GM18868 (cell line): ENCODE measurements around the gene BOD1L1.

ENCODE experiments used
- ATAC-seq: cut with Tn5 transposase; IDR thresholded peaks from one replicate; pipeline ENCODE4 v1.9.1; 2021; ENCODE audit warnings: mild to moderate bottlenecking, moderate library complexity; ENCODE audit not compliant: unreplicated experiment

The BOD1L1 gene

DNA sequence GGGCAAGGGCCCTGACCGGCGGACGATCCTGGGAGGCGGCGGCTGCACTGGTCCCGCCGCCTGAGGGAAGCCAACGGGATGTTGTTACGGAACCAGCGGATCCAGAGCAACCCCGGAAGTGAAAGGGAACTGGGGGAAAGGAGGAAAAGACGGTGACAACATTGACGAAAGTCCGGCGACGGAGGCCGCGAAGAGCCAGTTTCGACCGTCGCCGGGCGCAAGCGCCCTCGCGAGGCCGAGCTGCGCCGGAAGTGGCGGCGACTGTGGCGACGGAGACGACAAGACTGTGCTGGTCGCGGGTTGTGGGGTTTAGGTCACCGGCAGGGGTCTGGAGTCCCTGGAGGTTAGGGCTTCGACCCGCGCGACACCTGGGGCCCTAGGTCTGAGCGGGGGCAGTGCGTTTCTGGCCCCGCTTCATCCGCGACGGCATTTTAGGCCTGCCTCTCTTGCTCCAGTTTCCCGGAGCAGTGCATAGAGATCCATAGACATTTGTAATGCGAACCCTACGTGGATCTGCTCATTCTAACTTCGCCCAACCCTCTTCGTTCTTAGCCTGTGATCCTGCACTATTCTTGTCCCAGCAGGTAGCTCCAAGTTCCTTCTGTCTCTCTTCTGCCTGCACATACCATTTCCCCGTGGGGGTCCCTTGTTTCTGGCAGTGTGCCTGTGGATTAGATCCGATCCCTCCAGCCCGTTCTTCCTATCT lies at the start of gene BOD1L1:
Gene BOD1L1 (minus strand): TSS at position 120 of the 706 bp plus-strand sequence. CDS start 138 bp downstream, outside the sequence.
- ATAC-seq: peak; percentile 91

DNA sequence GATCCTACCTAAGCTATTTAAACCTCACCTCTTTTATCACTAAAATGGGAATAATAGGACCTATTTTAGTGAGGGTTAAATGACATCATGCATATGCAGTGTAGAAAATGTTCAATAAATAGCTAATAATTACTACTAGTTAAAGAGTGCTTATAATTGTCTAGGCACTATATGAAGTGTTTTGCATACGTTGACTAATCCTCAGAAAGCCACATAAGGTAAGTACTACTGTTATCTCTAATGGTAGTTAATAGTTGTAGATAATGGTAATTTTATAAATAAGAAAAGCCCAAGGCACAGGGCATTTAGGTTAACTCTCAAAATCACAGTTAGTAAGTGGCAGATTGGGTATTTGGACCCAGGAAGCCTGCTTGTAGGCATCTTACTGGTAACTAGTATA lies 47.4 kb upstream of the BOD1L1 start:
- ATAC-seq: no peak

GRCh38 chr4:13673167-13673566 lies 45.6 kb upstream of the BOD1L1 start:
- ATAC-seq: no peak

- ATAC-seq: no peak
Measured at GRCh38 chr4:13670456-13671160, 43.1 kb upstream of the BOD1L1 start.

GRCh38 chr4:13665701-13666660 lies 38.5 kb upstream of the BOD1L1 start:
- no peak for ATAC-seq

- no peak for ATAC-seq
Measured at GRCh38 chr4:13659341-13660070, 32.0 kb upstream of the BOD1L1 start.

DNA sequence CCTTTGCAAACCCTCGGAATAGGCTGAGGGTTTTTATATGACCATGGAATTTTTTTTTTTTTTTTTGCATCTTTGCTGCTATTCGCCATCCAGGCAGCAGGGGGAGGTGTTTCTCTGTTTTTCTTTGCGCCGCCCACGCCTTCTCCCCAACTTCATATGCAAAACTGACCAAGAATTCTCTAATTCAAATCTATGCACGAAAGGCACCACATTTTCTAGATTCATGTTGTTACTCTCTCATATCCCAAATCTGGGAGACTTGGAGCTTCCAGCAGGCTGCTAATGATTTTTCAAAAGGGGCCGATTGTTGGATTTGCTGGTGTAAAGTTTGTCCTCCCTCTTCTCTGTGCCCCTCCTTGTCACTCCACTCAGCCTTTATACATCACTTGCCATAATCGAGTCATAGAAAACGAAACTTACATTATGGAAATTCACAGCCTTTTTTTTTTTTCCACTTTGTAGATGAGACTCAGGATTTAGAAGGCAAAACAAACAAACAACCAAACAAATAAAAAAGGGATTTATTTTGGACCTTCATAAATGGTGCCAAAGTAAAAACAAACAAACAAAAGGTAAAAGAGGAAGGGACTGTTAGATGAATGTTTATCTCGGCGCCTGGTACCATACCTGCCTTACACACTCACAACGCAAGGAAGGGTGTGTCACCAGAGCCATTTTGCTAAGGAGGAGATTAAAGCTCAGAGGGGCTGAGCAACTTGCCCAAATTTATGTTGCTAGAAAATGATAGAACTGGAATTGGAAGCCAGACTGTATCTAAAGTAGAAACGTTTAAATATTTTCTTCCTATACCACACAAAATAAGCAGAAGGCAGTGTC lies 29.3 kb upstream of the BOD1L1 start:
- ATAC-seq: peak; percentile 33

GRCh38 chr4:13654162-13654797 lies 26.8 kb upstream of the BOD1L1 start:
- ATAC-seq: peak; percentile 95

GRCh38 chr4:13653766-13654161 lies 26.2 kb upstream of the BOD1L1 start:
- no peak for ATAC-seq

DNA sequence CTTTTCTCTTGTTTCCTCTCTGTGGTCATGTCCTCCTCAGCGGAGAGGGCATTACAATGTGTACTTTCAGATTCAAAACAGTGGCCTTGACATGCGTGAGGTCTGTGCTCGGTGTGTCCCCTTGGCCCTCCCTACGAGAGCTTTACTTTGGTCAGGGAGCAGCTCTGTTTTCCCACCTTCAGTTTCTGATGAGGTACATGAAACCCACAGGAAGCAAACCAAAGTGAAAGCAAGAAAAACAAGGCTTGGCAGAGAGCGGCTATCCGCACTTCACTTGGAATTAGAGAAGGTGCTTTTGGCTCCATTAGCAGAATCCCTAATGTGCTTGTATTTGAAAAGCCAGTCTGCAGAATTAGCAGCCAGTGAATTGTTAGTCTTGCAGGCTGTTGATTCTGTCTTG lies 19.5 kb upstream of the BOD1L1 start:
- no peak for ATAC-seq

GRCh38 chr4:13645075-13645474 lies 17.6 kb upstream of the BOD1L1 start:
- ATAC-seq: no peak

DNA sequence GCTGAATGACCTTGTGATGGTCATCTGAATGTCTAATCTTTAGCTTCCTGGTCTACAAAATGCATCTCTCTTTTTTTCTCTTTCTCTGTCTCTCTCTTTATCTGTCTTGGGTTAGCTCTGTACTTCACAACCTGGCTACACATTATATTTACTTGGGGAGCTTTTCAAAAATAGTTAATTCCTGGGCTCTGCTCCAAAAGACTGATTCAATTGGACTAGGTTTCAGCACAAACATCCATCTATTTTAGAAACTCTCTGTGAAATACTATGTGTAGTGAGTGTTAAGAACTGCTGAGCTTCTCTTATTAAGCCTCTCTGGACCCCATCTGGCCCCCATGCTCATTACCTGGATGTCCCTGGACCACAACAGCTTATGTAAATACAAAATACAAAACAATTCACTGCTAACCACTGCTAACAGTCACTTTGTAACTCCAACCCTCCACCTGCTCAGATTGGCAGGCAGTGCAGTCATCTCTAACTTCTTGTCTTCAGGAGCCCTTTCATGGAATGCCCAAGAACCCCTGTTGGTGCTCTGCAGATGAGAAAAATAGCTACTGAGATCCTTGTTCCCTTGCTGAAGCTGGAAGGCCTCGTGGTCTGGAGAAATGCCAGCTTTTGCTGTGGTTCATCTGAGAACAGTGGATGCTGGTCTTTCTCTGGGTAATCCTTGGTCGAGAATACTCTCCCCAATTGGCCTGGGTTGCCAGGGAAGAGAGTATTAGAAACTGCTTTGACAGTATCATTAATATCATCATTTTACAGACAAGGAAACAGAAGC lies 14.8 kb upstream of the BOD1L1 start:
- no peak for ATAC-seq

DNA sequence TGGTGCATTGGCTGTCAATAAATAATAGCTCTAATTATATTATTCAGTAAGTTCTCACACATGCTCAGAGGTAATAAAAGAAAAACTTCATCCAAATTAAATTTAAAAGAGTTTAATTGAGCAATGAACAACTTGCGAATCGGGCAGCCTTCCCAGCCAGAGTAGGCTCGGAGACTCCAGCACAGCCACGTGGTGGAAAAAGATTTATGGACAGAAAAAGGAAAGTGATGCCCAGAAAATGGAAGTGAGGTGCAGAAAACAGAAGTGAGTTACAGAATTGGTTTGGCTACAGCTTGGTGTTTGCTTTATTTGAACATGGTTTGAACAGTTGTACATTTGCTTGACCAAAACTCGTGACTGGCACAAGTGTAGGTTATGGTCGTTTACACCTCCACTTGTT lies 13.6 kb upstream of the BOD1L1 start:
- ATAC-seq: no peak

GRCh38 chr4:13640149-13640940 lies 12.8 kb upstream of the BOD1L1 start:
- ATAC-seq: no peak

DNA sequence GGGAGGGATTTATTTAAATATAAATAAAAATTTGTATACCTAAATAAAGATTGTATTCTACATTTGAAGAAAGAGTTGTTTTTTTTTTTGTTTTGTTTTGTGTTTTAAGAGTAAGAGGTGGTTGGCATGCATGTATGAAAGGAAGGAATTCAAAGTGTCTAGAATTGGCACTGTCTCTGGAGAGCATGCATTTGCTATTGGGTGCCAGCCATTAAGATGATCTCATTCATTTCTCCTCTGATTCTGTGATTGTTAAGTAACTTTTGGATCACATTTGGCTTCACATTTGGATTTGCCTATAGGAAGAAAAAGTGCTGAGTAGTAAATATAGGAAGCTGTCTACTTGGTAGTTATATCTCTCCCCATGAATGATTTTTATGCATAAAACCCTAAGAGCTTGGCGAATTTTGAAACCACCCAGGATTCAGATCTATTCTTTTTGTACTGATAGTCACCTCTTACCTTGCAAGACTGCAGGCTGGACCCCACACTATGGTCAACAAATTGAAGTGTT lies 7.8 kb upstream of the BOD1L1 start:
- ATAC-seq: no peak

- no peak for ATAC-seq
Measured at GRCh38 chr4:13633671-13634070, 6.1 kb upstream of the BOD1L1 start.

- ATAC-seq: peak; percentile 51
Measured at GRCh38 chr4:13627178-13627605, 333 bp downstream of the BOD1L1 start.
